Stimulated activated CD8-positive, alpha-beta memory T cell treated with anti-CD3 and anti-CD28 coated beads, Interleukin-4, amount 100 ng/mL, for 4 hours (primary cell): Measurements from ENCODE around the gene DUS3L.

ENCODE experiments used
- DNase-seq, 2 donors: peaks; one replicate each; pipeline ENCODE4 v3.0.0-alpha.2; 2020; ENCODE audit warnings: low read depth in 2 of 2, low spot score in 1 of 2

DUS3L gene

GRCh38 chr19:5823579-5824281 lies 32.8 kb upstream of the DUS3L start:
- DNase-seq = no peak

- no peak for DNase-seq
Observed at GRCh38 chr19:5822181-5822844, 31.4 kb upstream of the DUS3L start.

GRCh38 chr19:5821521-5822180 lies 30.7 kb upstream of the DUS3L start:
- DNase-seq = no peak

GRCh38 chr19:5820785-5821184 lies 29.8 kb upstream of the DUS3L start:
- no peak for DNase-seq

- DNase-seq = no peak
Observed at GRCh38 chr19:5818594-5818993, 27.6 kb upstream of the DUS3L start.

- no peak for DNase-seq
Observed at GRCh38 chr19:5817218-5817617, 26.3 kb upstream of the DUS3L start.

GRCh38 chr19:5814852-5815246 lies 23.9 kb upstream of the DUS3L start:
- DNase-seq = no peak

- DNase-seq = no peak
Observed at GRCh38 chr19:5814123-5814851, 23.3 kb upstream of the DUS3L start.

GRCh38 chr19:5811117-5811516 lies 20.2 kb upstream of the DUS3L start:
- no peak for DNase-seq

GRCh38 chr19:5809469-5809868 lies 18.5 kb upstream of the DUS3L start:
- DNase-seq = no peak

GRCh38 chr19:5809053-5809452 lies 18.1 kb upstream of the DUS3L start:
- DNase-seq = no peak

GRCh38 chr19:5808120-5808816 lies 17.3 kb upstream of the DUS3L start:
- no peak for DNase-seq

GRCh38 chr19:5806905-5807304 lies 15.9 kb upstream of the DUS3L start:
- no peak for DNase-seq

GRCh38 chr19:5806133-5806489 lies 15.1 kb upstream of the DUS3L start:
- DNase-seq = no peak

- no peak for DNase-seq
Observed at GRCh38 chr19:5805462-5806132, 14.6 kb upstream of the DUS3L start.

- no peak for DNase-seq
Observed at GRCh38 chr19:5804516-5805461, 13.8 kb upstream of the DUS3L start, which contains the start of gene NRTN. Gene NRTN, plus strand, starts transcription at chr19:5805067. Its CDS starts 19,099 bp downstream, at chr19:5824166.

GRCh38 chr19:5803752-5804515 lies 13.0 kb upstream of the DUS3L start:
- peak; percentile 72 to 75 for DNase-seq

- no peak for DNase-seq
Observed at GRCh38 chr19:5803441-5803751, 12.4 kb upstream of the DUS3L start.
